Keratinocyte (primary cell): Measurements from ENCODE around the gene ZNF689. TPM values are rescaled to one million over a fixed set of nuclear protein-coding genes. Genes with fewer than 3 reads are reported as not detected.

Experiments
- DNase-seq: peaks from one replicate; pipeline ENCODE4 v3.0.0-alpha.2; 2011; ENCODE audit warnings: low read depth, missing footprints, low spot score
- FAIRE-seq: peaks from 2 replicates; lab custom pipeline; 2011; peaks lifted over from hg19 to GRCh38; lab: Jason Lieb, UNC
- H2AFZ ChIP-seq: 2 replicates; pipeline ENCODE4 v1.6.0; 2012; ENCODE audit warnings: low read length, control low read depth, inconsistent platforms; ENCODE audit not compliant: control insufficient read depth
- H3K27ac ChIP-seq: 2 replicates; pipeline ENCODE4 v1.5.1; 2011; ENCODE audit warnings: low read length; ENCODE audit not compliant: control insufficient read depth, insufficient read depth
- H3K27me3 ChIP-seq: 3 replicates; pipeline ENCODE4 v1.6.0; 2011; ENCODE audit warnings: low read length; ENCODE audit not compliant: control insufficient read depth, insufficient read depth; ENCODE audit errors: extremely low read depth
- H3K36me3 ChIP-seq, 2 experiments: 2 replicates in 1 of 2; 3 replicates in 1 of 2; pipeline ENCODE4 v1.5.1; 2011; ENCODE audit warnings: low read length in 2 of 2, mild to moderate bottlenecking in 1 of 2; ENCODE audit not compliant: control insufficient read depth in 2 of 2, insufficient read depth in 2 of 2; ENCODE audit errors: extremely low read depth in 1 of 2
- H3K4me1 ChIP-seq: 3 replicates; pipeline ENCODE4 v1.5.1; 2011; ENCODE audit warnings: low read length; ENCODE audit not compliant: control insufficient read depth, insufficient read depth; ENCODE audit errors: extremely low read depth
- H3K4me2 ChIP-seq: 3 replicates; pipeline ENCODE4 v1.6.0; 2011; ENCODE audit warnings: low read depth, low read length; ENCODE audit not compliant: control insufficient read depth, insufficient read depth; ENCODE audit errors: extremely low read depth
- H3K4me3 ChIP-seq, 3 experiments: fragments of 200-600 bp in 1 of 3; sonication (generic) in 1 of 3; 2 replicates in 2 of 3; 3 replicates in 1 of 3; pipeline ENCODE4 v1.5.1; 2011 to 2016; ENCODE audit warnings: low read length in 3 of 3, mild to moderate bottlenecking in 3 of 3, control low read depth in 2 of 3, inconsistent platforms in 1 of 3, low read depth in 1 of 3, mixed read lengths in 1 of 3, mixed run types in 1 of 3, moderate library complexity in 1 of 3; ENCODE audit not compliant: control insufficient read depth in 2 of 3, insufficient read depth in 2 of 3; ENCODE audit errors: extremely low read depth in 1 of 3
- H3K79me2 ChIP-seq: 2 replicates; pipeline ENCODE4 v1.6.0; 2012; ENCODE audit warnings: low read length; ENCODE audit not compliant: control insufficient read depth, insufficient read depth
- H3K9ac ChIP-seq: 3 replicates; pipeline ENCODE4 v1.6.0; 2011; ENCODE audit warnings: low read length; ENCODE audit not compliant: control insufficient read depth, insufficient read depth; ENCODE audit errors: extremely low read depth
- H3K9me1 ChIP-seq: 3 replicates; pipeline ENCODE4 v1.6.0; 2011; ENCODE audit warnings: low read length; ENCODE audit not compliant: control insufficient read depth, insufficient read depth; ENCODE audit errors: extremely low read depth
- H3K9me3 ChIP-seq: 2 replicates; pipeline ENCODE4 v1.5.1; 2012; ENCODE audit warnings: low read depth, low read length; ENCODE audit not compliant: control insufficient read depth
- H4K20me1 ChIP-seq: 3 replicates; pipeline ENCODE4 v1.6.0; 2011; ENCODE audit warnings: low read length; ENCODE audit not compliant: control insufficient read depth, insufficient read depth; ENCODE audit errors: extremely low read depth
- CTCF ChIP-seq, 3 experiments: IDR thresholded peaks in 1 of 3; conservative IDR thresholded peaks in 1 of 3; optimal IDR thresholded peaks in 1 of 3; 2 replicates in 2 of 3; 3 replicates in 1 of 3; pipeline versions ENCODE3 to v1.5.1; 2011; ENCODE audit warnings: low read length in 3 of 3, mild to moderate bottlenecking in 3 of 3, moderate library complexity in 2 of 3, control low read depth in 1 of 3, inconsistent platforms in 1 of 3; ENCODE audit not compliant: insufficient read depth in 2 of 3; ENCODE audit errors: extremely low read depth in 1 of 3
- EZH2 ChIP-seq: IDR thresholded peaks from one replicate; pipeline ENCODE4 v1.6.1; 2012; ENCODE audit warnings: inconsistent platforms, mild to moderate bottlenecking, low read length, moderate library complexity
- dilution Hi-C: fragments of 300-500 bp; cut with MboI; formaldehyde crosslinking; loops from one replicate; pipeline ENCODE4 v1.7.0; 2020; ENCODE audit warnings: low sequenced_read_pairs; ENCODE audit not compliant: extremely low pct_ligation_motif_present
- polyA plus RNA-seq, 5 experiments: library from polyadenylated mRNA; depleted of rRNA in 3 of 5; stranded (reverse) in 3 of 5; stranded (forward) in 1 of 5; unstranded in 1 of 5; fragments of >200 nt; gene quantifications; 1 replicate in 1 of 5; 2 replicates in 3 of 5; 3 replicates in 1 of 5; pipeline versions ENCODE4 v1.2.1 to v1.2.3, GENCODE V29; 2011 to 2012; ENCODE audit warnings: missing spikeins in 2 of 5, low read depth in 1 of 5, low replicate concordance in 1 of 5

The ZNF689 gene
- polyA plus RNA-seq, 1 donor (not counting 4 experiments of a cell fraction or from before 2014, with no cell fraction given) = 3.3 TPM

DNA sequence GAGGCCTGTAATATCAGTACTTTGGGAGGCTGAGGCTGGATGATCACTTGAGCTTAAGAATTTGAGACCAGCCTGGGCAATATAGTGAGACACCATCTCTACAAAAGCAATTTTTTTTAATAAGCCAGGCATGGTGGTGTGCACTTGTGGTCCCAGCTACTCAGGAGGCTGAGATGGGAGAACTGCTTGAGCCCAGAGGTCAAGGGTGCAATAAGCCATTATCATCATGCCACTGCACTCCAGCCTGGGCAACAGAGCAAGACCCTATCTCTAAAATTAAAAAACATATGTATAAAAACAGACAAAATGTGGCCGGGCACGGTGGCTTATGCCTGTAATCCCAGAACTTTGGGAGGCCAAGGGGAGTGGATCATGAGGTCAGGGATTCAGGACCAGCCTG is 21.5 kb downstream of the ZNF689 start:
- H3K4me2 ChIP-seq = no peak overlapping the region
- no peaks in the 10 kb centered on the region for H3K27me3 ChIP-seq
- no peak for DNase-seq
- FAIRE-seq = no peak
- H3K4me1 ChIP-seq = peaks cover 5% of the 10 kb centered on the region
- no peak overlapping the region for H3K4me3 ChIP-seq
- TF ChIP-seq CTCF (optimal IDR thresholded peaks at IDR 0.05 in 1 of 3, IDR thresholded peaks at IDR 0.05 in 1 of 3, conservative IDR thresholded peaks at IDR 0.05 in 1 of 3; ENCODE audit: extremely low read depth in 1 of 3, insufficient read depth in 2 of 3, low read length in 3 of 3) (no peak), EZH2 (no peak)
- H3K36me3 ChIP-seq = peaks cover 0 to 3% of the 10 kb centered on the region in 2 experiments
- peaks cover 19% of the 10 kb centered on the region for H3K79me2 ChIP-seq
- dilution Hi-C loops = no loop called here
- H3K9me3 ChIP-seq = no peaks in the 10 kb centered on the region
- H3K9me1 ChIP-seq = no peaks in the 10 kb centered on the region
- H2AFZ ChIP-seq = no peak overlapping the region
- no peak overlapping the region for H3K27ac ChIP-seq
- no peaks in the 10 kb centered on the region for H4K20me1 ChIP-seq
- H3K9ac ChIP-seq = no peak overlapping the region

- peaks cover 33% of the 10 kb centered on the region for H3K79me2 ChIP-seq
- TF ChIP-seq EZH2 (no peak), CTCF (optimal IDR thresholded peaks at IDR 0.05 in 1 of 3, IDR thresholded peaks at IDR 0.05 in 1 of 3, conservative IDR thresholded peaks at IDR 0.05 in 1 of 3; ENCODE audit: extremely low read depth in 1 of 3, insufficient read depth in 2 of 3, low read length in 3 of 3) (peak in 1 of 3 experiments; percentile 43)
- H3K4me1 ChIP-seq = peaks cover 5% of the 10 kb centered on the region
- FAIRE-seq (peak; percentile 78), DNase-seq (peak; percentile 98)
- peak within 1 kb of the TSS; percentile 83 for H3K9ac ChIP-seq
- peak within 1 kb of the TSS; percentile 79 for H3K27ac ChIP-seq
- H3K4me2 ChIP-seq = peak within 1 kb of the TSS; percentile 87
- peak within 1 kb of the TSS; percentile 71 for H2AFZ ChIP-seq
- dilution Hi-C loops = no loop called here
- H3K4me3 ChIP-seq = peak within 1 kb of the TSS; percentile 74 to 80 (median 75)
- H4K20me1 ChIP-seq = no peaks in the 10 kb centered on the region
- H3K9me1 ChIP-seq = no peaks in the 10 kb centered on the region
- no peaks in the 10 kb centered on the region for H3K27me3 ChIP-seq
- H3K36me3 ChIP-seq = peaks cover 9 to 10% of the 10 kb centered on the region in 2 experiments
- no peaks in the 10 kb centered on the region for H3K9me3 ChIP-seq
Measured at GRCh38 chr16:30585400-30586191, 24.6 kb downstream of the ZNF689 start, which contains the start of gene ZNF785. Gene ZNF785, minus strand, starts transcription at chr16:30585697. Its CDS starts 86 bp downstream, at chr16:30585611.
